GM12892 (cell line): ENCODE results near the gene AURKAIP1.

Experiments used
- POLR2A ChIP-seq: IDR thresholded peaks from 2 replicates; pipeline ENCODE4 v1.6.1; 2011; ENCODE audit warnings: low read depth, low read length, control low read depth
- POLR2AphosphoS5 ChIP-seq: IDR thresholded peaks from 2 replicates; pipeline ENCODE4 v1.6.1; 2011; ENCODE audit warnings: low read depth, low read length, control low read depth

GRCh38 chr1:1336446-1336845 lies 38.6 kb downstream of the AURKAIP1 start:
- TF ChIP-seq POLR2A: no peak
- TF ChIP-seq POLR2AphosphoS5: no peak
